ENCODE data around the gene TSHZ3.

The TSHZ3 gene

DNA sequence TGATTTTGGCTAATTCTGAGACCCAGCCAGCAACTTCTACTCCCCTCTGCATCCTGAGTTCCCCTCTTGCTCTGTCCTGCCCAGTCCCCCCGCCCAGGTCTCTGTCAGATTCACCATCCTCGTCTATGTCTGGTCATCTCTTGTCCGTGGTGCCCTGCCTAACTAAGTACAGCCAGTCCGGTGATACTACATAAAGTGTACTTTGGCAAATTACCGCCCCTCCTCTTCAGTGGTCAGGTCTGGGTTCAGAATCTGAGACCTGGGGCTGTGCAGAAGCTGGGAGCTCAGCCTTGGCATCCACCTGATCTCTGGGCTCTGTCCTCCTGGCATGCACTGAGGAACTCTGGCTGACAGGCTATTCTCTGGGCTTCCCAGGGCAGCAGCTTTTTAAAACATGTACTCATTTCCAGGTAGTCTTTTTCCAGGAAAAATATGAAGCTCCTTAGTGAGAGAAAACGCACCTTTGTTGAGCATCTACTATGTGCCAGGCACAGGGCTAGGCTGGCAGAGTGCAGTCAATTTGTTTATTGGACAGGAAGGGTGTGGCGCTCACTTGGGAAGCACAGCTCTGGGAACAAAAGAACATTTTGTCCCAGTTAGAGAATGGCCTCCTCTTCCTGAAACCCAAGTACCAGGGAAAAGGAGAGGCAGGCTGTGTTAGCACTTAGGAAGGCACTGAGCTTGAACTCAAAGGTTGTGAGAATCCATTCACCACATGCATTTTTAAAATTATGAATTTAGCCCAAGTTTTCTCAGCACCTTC lies 88.9 kb downstream of the TSHZ3 start:
- DNase-seq, result no peak

DNA sequence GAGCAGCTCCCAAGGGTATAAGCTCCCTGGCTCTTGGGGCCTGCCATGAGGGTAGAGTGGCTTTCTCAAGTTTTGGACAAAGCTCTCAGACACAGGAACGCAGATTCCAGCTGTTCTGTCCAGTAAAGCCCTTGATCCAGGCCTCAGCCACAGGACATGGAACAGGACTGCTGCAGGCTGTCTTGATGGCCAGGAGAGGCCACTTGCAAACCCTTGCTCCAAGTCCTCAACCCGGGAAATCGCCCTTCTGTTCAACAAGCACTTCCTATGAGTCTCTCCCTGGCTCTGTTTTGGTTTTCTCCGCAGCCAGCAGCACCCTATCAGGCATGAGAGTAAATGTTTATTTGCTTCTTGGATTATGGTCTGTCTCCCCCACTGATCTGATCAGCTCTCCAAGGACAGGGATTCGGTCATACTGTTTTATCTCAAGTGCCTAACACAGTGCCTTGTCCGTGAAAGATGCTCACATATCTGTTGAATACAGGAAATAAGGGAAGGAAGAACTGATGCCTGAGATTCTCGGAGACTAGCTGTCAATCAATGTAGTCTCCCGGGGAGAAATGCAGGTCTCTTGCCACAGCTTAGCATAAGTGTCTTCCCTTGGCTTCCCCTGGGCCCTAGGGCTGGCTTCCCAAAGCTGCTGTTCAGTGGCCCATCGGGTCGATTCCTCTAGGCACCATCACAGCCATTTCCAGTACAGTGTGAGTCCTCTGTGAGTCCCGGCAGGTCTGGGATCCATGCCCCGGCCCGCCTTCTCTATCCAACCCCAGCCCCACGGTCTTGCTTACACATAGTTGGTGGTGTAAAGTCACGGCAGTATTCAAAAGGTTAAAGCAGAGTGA lies 90.8 kb downstream of the TSHZ3 start:
- no peak for DNase-seq

DNA sequence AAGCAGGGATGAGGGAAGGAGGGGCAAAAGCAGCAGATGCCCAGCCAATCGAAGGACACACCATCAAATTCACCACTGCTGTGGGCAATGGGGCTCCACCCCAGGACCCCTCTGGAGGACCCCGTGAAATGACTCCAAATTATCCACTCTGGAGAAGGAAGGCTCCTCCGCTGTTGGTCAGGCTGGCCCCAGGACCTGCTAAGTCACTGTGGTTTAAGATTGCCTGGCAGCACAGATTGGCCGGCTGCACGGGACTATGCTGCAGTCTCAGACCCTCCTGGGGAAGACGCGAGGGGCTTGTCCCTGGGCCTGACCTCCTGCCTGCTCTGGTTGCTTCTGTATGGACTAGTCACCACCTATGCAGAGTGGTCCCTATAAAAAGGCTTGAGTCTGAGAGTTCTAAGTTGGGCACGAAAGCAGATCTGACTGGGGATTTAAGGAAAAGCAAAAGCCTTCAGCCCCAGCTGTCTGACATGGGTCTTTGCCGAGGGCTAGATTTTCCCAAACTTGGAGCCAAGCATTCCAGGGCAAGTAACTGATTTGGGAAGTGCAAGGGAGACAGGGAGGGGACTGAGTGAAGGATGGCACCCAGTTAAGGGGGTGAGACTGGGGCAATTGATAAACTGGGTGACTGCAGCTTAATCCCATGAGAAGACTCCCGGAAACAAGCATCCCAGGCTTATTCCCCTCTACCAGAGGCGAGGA lies 91.7 kb downstream of the TSHZ3 start:
- no peak for DNase-seq

DNA sequence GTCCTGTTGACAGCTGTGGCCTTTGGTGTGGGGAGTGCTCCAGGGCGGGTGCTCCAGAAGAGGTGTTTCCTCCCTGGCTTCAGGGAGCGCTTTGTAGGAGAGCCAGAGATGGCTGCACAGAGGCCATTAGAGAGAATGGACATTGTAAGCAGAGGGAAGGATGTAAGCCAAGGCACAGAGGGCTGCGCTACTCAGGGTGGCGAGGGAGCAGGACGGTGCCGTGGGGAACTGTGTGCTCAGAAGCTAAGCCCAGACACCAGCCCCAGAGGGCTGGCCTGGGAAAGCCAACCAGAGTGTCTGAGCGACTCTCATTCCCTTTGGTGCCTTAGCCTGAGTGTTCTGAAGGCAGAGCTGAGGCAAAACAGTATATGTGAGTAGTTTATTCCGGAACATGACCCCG lies 92.2 kb downstream of the TSHZ3 start:
- no peak for DNase-seq

DNA sequence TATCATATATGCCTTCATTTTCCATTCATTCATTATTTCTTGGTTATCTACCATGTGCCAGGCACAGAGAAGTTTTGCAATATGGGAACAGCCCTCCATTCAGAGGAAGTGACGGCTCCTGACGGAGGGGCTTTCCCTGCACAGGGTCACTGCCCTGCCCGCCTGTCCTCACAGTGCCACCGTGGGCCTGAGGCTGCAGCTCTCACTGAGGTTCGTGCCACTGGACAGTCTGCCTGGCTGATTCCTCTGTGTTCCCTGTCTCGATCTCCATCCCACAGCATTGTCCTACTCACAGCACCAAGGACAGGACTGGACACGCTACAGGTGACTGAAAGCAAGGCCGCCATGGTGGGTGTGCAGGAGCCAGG lies 92.7 kb downstream of the TSHZ3 start:
- no peak for DNase-seq

DNA sequence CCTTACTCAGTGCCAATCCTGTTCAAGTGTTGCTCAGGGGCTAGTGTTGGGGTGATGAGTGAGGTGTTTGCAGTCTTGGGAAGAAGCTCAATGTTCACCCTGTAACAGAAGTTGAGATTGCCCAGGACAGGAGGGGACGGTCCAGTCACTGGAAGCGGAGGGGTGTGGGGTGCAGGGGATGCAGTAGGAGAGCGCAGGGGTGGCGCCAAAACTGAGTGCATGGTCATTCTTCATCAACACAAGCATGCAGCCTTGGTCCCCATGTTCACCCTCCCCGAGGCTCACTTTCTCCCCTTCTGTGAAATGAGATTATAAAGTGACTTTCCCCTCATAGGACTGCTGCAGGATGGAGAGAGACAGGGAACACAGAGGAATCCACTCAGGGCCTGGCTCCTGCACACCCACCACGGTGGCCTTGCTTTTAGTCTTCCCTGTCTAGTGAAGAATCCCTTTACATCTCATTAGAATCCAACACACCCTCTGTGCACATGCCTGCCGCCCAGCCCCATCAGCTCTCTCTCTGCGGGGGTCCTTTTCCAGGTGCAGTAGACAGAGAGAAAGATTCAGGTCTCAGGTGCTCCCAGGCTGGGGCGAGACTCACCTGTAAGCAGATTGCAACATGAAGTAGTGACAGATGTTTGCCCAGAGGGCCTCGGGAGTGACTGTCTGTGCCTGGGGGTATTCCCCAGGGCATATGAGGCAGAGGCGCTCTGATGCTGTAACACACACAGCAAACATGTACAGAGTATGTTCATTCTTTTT lies 93.2 kb downstream of the TSHZ3 start:
- no peak for DNase-seq

DNA sequence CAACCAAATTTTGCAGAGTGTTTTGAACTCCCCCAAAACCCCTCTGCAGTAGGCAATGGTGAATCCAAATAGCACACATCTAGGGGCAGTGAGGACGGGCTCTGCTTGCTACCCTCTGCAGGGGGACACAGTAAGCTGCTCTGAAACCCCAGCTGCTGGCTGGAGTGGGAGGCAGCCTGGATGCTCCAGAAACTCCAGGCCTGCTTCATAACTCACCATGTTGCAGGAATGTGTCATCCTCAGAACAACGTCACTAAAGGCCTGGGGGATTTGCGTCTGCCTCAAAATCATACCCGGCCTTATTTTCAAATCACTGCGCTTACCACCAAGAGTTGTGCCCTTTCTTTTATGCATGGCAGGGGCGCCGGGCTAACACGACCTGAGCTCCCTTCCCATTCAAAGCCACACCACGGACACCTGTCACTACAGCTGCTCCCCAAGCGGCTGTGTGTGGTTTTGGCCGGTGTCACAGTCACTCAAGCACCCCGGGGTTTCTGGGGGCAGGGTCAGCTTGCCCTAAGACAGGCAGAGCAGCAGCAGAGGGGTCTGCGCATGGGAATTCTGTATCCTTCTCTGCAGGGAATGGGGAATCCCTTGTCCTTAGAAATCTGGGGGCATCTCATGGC lies 93.9 kb downstream of the TSHZ3 start:
- DNase-seq, result no peak

DNA sequence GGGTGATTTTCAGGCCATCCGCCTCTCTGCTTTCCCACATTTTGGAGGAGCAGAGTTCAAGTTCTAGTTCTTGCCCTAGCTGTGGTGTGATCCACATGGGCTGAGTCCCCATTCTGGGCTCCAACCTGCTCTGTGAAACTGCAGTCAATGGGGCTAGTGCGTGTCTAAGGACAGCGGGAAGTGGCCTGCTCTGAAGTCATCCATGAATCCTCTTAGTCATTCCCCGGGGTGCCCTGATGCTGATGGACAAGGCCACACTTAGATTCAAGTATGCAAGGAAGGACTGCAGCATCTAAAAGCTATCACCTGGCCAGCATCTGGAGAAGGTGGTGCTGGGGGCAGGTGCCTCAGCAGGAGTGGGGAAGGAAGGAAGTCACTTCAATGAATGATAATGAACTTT lies 94.6 kb downstream of the TSHZ3 start:
- DNase-seq, result no peak

DNA sequence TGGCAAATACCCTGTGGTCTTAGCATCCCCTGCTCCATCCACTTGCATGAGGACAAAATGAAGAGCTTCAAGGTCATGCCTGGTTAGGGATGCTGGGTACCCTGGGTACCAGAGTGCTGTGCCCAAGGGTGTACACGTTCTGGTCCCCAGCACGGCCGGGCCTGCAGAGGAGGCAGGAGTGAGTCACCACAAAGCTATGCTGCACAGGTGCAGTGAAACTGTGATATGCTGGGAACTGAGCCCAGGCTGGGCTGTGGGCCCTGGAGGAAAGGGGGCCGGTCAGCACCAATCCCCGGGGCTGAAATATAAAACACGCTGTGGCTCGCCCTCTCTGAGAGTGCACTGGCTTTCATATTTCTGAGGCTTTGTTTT lies 95.1 kb downstream of the TSHZ3 start:
- DNase-seq, result no peak

DNA sequence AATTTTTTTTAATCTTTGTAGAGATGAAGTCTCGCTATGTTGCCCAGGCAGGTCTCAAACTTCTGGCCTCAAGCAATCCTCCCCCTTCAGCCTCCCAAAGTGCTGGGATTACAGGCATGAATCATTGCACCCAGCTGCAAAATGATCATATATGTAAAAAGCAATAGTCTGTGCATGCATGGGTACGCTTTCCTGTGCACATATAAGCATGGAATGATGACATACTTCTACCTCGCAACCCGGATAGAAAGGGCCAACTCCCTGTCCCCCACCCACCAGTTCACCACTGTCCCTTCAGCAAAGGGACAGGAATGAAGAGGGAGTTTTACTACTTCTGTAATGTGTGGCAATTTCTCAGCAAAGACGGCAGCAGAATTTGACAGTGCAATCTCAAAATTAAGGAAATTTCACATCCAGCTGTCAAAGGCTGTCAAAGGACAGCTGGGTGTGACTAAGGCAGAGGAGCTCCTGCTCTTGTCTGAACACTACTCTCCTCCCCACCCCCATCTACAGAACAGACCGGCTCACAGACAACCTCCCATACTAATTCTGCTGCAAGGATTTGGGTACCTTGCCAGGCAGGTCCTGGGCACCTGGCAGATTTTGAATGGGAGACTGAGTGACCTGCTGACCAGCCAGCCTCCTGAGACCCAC lies 95.6 kb downstream of the TSHZ3 start:
- DNase-seq, result no peak

DNA sequence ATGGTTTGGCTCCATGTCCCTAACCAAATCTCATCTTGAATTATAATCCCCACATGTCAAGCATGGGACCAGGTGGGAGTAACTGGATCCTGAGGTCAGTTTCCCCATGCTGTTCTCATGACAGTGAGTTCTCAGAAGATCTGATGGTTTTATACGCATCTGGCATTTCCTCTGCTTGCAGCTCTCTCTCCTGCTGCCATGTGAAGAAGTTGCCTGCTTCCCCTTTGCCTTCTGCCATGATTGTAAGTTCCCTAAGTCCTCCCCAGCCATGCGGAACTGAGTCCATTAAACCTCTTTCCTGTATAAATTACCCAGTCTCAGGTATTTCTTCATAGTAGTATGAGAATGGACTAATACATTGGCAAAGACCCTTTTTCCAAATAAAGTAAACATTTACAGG lies 96.8 kb downstream of the TSHZ3 start:
- no peak for DNase-seq

DNA sequence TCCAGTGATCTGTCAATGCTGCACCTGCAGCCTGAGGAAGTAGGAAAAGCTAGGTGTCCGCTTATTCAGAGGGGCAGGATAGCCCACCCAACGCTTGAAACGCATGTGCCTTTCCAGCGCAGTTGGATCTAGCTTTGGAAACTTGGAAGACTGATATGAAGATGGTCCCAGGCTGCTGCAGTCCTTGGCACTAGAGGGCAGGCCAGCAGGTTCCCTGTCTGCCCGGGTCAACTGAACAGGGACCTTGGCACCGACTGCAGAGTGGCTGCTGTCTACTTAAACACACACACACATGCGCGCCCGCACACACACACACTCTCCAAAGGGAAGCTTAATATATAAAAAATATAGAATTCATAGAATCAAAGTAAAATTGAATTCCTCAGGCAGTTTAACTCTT lies 100.0 kb downstream of the TSHZ3 start:
- no peak for DNase-seq

DNA sequence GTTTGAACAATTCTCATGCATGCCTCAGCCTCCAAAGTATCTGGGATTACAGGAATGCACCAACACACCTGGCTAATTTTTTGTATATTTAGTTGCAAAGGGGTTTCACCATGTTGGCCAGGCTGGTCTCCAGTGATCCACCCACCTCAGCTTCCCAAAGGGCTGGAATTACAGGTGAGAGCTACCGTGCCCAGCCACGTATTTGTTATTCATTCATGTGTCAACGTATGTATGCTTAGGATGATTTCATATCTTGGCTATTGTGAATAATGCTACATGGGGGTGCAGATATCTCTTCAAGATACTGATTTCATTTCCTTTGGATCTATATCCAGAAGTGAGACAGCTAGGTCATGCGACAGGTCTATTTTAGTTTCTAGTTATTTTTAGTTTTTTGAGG lies 113.4 kb downstream of the TSHZ3 start:
- no peak for DNase-seq

DNA sequence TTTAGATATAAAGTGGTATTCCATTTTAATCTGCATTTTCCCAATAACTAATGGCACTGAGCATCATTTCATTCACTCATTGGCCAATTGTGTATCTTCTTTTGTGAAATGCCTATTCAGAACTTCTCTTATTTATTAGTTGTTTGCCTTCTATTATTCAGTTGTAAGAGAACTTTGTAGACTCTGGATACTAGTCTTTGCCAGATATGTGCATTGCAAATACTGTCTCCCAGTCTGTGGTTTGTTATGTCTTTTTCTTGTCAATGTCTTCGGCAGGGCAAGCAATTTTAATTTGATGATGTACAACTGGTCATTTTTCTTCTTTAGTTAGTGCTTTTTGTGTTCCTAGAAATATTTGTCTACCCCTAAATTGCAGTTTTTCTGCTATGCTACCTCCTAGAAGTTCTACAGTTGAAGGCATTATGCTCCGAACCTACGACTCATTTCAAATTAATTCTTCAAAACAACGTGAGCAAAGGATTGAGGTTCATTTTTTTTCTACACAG lies 115.9 kb downstream of the TSHZ3 start:
- DNase-seq, result no peak

DNA sequence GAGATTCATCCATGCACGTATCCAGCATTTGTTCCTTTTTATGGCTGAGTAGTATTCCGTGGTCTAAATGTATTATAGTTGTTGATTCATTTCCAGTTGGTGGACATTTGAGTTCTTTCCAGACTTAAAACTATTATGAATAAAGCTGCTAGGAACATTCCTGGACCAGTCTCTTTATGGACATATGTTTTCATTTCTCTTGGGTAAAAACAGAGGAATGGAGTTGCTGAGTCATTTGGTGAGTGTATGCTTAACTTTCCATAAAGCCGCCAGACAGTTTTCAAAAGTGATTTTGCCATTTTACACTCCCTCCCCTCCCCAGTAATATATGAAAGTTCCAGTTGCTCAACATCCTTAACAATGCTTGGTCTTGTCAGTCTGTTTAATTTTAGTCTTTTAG lies 116.4 kb downstream of the TSHZ3 start:
- no peak for DNase-seq

DNA sequence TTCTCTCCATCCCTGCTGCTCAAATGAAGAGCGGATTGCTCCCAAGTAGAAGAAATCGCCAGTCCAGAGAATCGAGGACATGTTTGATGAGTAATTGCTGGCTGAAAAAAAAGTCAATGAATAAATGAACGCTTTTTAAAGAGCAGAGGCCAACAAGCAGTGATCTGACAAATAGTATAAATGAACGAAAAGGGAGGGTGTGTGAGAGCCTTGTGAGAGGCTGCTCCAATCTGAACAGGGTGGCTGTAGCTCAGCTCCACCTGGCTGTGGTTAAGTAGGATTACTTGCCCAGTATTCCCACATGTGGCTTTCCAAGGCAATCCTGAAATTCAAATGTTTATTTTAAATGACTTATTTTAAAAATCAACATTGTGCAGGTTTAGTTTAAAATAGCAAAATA lies 117.1 kb downstream of the TSHZ3 start:
- DNase-seq, result no peak

DNA sequence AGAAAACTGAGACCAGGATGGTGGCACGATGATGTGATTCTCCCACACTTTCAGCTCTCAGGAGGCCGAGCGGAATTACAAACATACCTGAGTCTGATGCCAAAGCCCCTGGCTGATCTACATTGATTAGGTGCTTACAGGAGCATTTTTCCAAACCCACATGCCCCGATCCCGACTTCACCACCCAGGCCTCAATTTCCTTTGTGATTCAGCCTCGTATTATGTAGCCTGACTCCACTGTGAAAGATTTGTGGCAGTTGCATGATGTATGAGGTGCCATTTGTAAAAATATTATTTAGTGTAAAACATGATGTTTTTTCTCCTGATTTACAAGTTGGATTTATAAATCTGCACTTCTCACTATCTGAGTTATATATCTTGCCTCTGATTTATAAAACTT lies 118.0 kb downstream of the TSHZ3 start:
- DNase-seq, result no peak

DNA sequence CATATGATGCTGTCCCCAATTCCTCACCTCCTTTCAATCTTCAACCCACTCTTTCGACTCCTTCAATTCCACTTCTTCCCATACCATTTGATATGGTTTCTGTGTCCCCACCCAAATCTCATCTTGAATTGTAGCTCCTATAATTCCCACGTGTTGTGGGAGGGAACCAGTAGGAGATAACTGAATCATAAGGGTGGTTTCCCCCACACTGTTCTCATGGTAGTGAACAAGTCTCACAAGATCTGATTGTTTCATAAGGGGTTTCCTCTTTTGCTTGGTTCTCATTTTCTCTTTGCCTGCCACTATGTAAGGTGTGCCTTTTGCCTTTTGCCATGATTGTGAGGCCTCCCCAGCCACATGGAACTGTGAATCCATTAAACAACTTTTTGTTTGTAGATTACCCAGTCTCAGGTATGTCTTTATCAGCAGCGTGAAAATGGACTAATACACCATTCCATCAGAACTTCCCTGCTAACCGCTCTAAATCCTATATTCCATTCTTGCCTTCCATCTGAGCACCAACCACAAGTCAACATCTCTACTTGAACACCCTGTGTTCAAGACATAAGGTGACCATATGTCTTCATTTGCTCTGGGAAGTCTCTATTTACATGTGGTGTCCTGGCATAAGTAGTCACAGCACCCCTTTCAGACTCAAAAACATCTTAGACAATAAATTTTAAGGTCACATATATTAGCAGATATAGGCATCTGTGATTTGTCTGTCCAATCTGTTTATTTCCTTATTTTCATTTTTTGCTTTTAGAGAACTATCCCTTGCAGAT lies 122.9 kb downstream of the TSHZ3 start:
- DNase-seq, result no peak
